ENCODE results near the gene DUS1L. TPM values are rescaled to one million over a fixed set of nuclear protein-coding genes. Genes with fewer than 3 reads are reported as not detected.

DUS1L gene
- total RNA-seq, 2 experiments from 2014 or later, result 132 to 133 TPM

DNA sequence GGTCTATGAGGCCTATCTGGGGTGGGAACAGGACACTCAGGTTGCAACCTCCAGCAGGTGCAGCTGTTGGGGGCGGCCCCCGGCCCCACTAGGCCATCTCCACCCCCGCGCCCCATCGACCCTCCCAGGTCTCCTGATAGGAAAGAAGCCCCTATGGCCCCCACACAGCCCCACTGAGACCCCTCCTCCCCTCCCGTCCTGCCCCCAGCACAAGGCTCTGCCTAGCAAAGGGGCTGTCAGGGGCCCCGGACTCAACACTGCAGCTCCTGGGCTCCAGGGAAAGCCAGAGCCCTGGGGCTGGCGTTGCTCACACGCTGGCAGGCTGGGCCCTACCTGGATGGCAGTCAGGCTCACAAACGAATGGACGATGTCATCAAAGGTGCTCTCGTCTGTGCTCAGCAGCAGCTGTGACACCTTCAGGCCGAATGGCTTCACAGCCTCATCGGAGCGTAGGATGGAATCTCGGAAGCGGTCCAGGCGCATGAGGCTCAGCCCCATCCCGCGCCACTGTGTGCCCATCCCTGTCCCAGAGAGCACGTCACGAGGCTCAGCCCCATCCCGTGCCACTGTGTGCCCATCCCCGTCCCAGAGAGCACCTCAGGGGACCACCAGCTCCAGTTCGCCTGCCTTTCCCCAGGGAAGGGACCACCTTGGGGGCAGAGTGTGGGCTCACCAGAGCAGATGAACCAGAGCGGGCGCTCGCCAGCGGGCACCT lies 25.1 kb upstream of the DUS1L start:
- Mint-ChIP-seq H3K27me3 (ENCODE audit: low read depth) (no peaks in the 10 kb centered on the region), H3K9me3 (no peaks in the 10 kb centered on the region), H3K4me1 (ENCODE audit: low read depth) (no peaks in the 10 kb centered on the region), H3K4me3 (no peak overlapping the region), H3K36me3 (ENCODE audit: low read depth) (peaks cover 17% of the 10 kb centered on the region), H3K27ac (no peak overlapping the region)
- no peak for DNase-seq
- intact Hi-C loops (cut with micrococcal nuclease), result no loop called here
- CTCF ChIA-PET, result no interaction called here

DNA sequence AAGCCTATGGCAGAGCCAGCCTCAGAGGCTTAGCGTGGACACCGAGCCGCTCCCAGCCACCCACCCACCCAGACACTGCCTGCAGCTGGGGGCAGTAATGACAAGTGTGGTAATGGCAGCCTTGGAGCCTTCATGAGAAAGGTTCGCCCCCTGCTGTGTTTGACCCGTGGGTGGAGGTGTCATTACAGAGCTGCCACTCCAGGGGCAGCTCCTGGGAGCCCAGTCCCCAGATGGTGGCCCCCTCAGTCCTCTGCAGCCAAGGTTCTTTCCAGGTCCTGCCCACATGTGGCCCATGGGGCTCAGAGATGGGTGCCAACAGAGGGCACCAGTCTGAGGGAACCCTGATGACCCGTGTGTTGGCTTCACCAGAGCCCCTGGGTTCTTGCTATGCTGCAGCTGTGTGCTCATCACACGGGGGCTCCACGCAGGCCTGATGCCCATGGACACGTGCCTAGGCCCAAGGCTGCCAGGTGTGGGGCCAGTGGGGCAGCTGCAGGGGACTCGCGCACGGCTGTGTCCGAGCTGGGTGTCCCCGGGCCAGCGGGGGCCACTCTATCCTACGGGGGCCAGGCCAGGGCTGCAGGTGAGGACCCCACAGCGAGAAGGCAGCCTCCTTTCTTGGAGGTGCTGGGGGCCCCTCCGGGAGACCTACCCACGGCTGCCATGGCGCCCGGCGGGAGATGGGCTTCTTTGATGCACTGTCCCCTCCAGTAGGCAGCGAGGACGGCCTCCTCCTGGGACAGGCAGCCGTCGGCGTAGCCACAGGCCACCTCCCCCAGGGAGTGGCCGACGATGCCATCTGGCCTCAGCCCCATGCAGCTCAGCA lies 24.3 kb upstream of the DUS1L start:
- H3K4me3 Mint-ChIP-seq, result no peak overlapping the region
- intact Hi-C loops (cut with micrococcal nuclease), result no loop called here
- DNase-seq, result no peak
- H3K4me1 Mint-ChIP-seq (ENCODE audit: low read depth), result no peaks in the 10 kb centered on the region
- no peaks in the 10 kb centered on the region for H3K27me3 Mint-ChIP-seq (ENCODE audit: low read depth)
- peaks cover 16% of the 10 kb centered on the region for H3K36me3 Mint-ChIP-seq (ENCODE audit: low read depth)
- H3K27ac Mint-ChIP-seq, result no peak overlapping the region
- no peaks in the 10 kb centered on the region for H3K9me3 Mint-ChIP-seq
- CTCF ChIA-PET, result interaction anchor here (0.6 kb wide), 1 partner anchor 230 kb away, joined by 3 read pairs; no protein-coding TSS in a partner anchor

GRCh38 chr17:82088838-82089722 lies 23.5 kb upstream of the DUS1L start:
- Mint-ChIP-seq H3K4me1 (ENCODE audit: low read depth) (no peaks in the 10 kb centered on the region), H3K4me3 (no peak overlapping the region), H3K9me3 (no peaks in the 10 kb centered on the region), H3K27ac (no peak overlapping the region), H3K27me3 (ENCODE audit: low read depth) (no peaks in the 10 kb centered on the region), H3K36me3 (ENCODE audit: low read depth) (peaks cover 18% of the 10 kb centered on the region)
- no peak for DNase-seq
- intact Hi-C loops (cut with micrococcal nuclease), result no loop called here
- CTCF ChIA-PET, result interaction anchor here (0.6 kb wide), 1 partner anchor 231 kb away, joined by 3 read pairs; no protein-coding TSS in a partner anchor

- DNase-seq, result no peak
- H3K27me3 Mint-ChIP-seq (ENCODE audit: low read depth), result no peaks in the 10 kb centered on the region
Measured at GRCh38 chr17:82087961-82088837, 22.6 kb upstream of the DUS1L start.

DNA sequence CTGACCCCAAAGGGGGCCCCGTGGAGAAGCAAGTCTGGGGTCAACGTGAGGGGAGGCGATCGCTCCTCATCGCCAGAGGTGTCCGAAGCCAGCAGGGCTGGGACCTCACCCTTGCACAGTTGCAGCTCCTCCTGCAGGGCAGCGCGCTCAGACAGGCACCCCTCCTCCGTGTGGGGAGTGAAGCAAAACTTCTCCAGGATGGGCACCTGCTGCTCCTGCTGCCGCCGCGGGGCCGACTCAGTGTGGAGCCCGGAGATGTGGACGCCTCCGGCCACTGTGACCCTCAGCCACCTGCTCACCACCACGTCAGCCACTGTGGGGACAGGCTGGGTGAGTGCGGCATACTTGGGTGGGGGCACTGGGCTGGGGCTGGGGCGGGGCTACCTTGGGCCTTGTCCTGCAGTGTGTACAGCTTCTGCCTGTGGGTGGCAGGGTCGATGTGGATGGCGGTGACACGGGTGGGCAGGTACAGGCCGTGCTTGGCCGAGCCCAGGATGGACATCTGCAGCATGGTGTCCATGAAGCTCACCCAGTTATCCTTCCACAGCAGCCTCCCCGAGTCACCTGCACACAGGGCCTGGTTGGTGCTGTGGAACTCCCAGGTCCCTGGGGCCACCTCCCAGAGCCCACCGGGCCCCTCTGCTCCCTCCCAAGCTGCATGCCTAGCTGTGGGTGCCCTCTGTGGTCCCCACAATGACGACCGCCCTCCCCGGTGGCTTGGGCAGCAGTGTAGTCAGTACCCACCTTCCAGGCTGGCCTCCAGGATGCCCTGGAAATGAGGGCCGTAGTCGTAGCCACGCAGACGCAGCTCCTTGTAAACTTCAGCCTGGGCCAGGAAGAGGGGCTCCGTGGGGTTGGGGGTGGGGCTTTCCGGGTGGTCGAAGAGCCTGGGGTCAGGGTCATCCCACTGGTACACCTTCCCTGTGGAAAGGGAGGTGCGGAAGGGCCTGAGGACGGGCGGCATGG lies 21.6 kb upstream of the DUS1L start:
- H3K36me3 Mint-ChIP-seq (ENCODE audit: low read depth), result peaks cover 25% of the 10 kb centered on the region
- no peaks in the 10 kb centered on the region for H3K4me1 Mint-ChIP-seq (ENCODE audit: low read depth)
- CTCF ChIA-PET, result no interaction called here

More at GRCh38 chr17:82087961-82088837, 22.6 kb upstream of the DUS1L start:
- intact Hi-C loops (cut with micrococcal nuclease), result no loop called here
- no peak overlapping the region for H3K27ac Mint-ChIP-seq
- no peaks in the 10 kb centered on the region for H3K4me1 Mint-ChIP-seq (ENCODE audit: low read depth)
- no peak overlapping the region for H3K4me3 Mint-ChIP-seq
- H3K36me3 Mint-ChIP-seq (ENCODE audit: low read depth), result peaks cover 20% of the 10 kb centered on the region
- CTCF ChIA-PET, result no interaction called here
- H3K9me3 Mint-ChIP-seq, result no peaks in the 10 kb centered on the region

GRCh38 chr17:82085931-82086764 lies 20.5 kb upstream of the DUS1L start:
- DNase-seq, result no peak
- Mint-ChIP-seq H3K9me3 (no peaks in the 10 kb centered on the region), H3K27ac (no peak overlapping the region), H3K27me3 (ENCODE audit: low read depth) (no peaks in the 10 kb centered on the region), H3K36me3 (ENCODE audit: low read depth) (peaks cover 30% of the 10 kb centered on the region), H3K4me1 (ENCODE audit: low read depth) (no peaks in the 10 kb centered on the region), H3K4me3 (no peak overlapping the region)
- CTCF ChIA-PET, result no interaction called here
- intact Hi-C loops (cut with micrococcal nuclease), result no loop called here

More for the DNA sequence above, 21.6 kb upstream of the DUS1L start:
- no peaks in the 10 kb centered on the region for H3K9me3 Mint-ChIP-seq
- no peaks in the 10 kb centered on the region for H3K27me3 Mint-ChIP-seq (ENCODE audit: low read depth)
- no peak overlapping the region for H3K27ac Mint-ChIP-seq
- no peak for DNase-seq
- intact Hi-C loops (cut with micrococcal nuclease), result no loop called here
- no peak overlapping the region for H3K4me3 Mint-ChIP-seq

GRCh38 chr17:82085031-82085861 lies 19.6 kb upstream of the DUS1L start:
- CTCF ChIA-PET, result no interaction called here
- Mint-ChIP-seq H3K27ac (no peak overlapping the region), H3K27me3 (ENCODE audit: low read depth) (no peaks in the 10 kb centered on the region), H3K4me1 (ENCODE audit: low read depth) (no peaks in the 10 kb centered on the region), H3K9me3 (no peaks in the 10 kb centered on the region), H3K4me3 (no peak overlapping the region), H3K36me3 (ENCODE audit: low read depth) (peaks cover 26% of the 10 kb centered on the region)
- intact Hi-C loops (cut with micrococcal nuclease), result no loop called here
- no peak for DNase-seq

GRCh38 chr17:82084373-82085030 lies 18.9 kb upstream of the DUS1L start:
- no peaks in the 10 kb centered on the region for H3K9me3 Mint-ChIP-seq
- DNase-seq, result no peak

DNA sequence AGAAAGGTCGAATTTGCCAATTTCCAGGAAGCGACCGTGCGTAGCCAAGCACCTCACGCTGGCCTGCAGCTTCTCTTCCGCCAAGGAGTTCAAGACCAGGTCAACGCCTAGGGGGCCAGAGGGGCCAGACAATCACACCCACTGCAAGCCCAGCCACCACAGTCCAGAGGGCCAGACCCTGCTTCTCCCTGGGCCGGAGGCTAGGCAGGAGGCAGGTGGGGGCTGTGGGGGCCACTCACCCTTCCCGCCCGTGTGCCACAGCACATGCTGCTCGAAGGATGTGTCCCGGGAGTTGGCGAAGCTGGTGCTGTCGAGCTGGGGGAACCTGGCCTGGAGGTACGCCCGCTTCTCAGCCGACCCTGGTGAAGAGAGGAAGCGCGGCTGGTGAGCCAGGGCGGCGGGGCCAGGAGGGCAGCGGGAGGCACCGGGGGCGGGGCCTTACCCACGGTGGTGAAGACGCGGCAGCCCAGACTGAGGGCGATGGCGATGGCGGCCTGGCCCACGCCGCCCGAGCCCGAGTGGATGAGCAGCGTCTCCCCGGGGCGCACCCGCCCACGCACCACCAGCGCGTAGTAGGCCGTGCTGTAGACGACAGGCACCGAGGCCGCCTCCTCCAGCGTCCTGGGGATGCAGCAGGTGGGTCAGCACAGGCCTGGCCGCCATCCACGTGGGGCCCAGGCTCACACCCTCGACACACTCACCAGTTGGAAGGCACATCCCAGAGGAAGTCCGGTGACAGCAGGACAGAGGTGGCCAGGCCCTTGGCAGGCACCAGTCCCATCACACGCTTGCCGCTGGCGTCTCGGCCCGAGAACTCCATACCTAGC lies 18.1 kb upstream of the DUS1L start:
- no peak for DNase-seq
- Mint-ChIP-seq H3K9me3 (no peaks in the 10 kb centered on the region), H3K36me3 (ENCODE audit: low read depth) (peaks cover 36% of the 10 kb centered on the region), H3K27me3 (ENCODE audit: low read depth) (no peaks in the 10 kb centered on the region), H3K4me3 (no peak overlapping the region), H3K4me1 (ENCODE audit: low read depth) (no peaks in the 10 kb centered on the region), H3K27ac (no peak overlapping the region)
- CTCF ChIA-PET, result no interaction called here
- intact Hi-C loops (cut with micrococcal nuclease), result no loop called here

More at GRCh38 chr17:82084373-82085030, 18.9 kb upstream of the DUS1L start:
- Mint-ChIP-seq H3K27me3 (ENCODE audit: low read depth) (no peaks in the 10 kb centered on the region), H3K36me3 (ENCODE audit: low read depth) (peaks cover 32% of the 10 kb centered on the region), H3K4me1 (ENCODE audit: low read depth) (no peaks in the 10 kb centered on the region), H3K27ac (no peak overlapping the region), H3K4me3 (no peak overlapping the region)
- CTCF ChIA-PET, result no interaction called here
- intact Hi-C loops (cut with micrococcal nuclease), result no loop called here
